Astrocyte of the cerebellum (primary cell): ENCODE results near the gene ANKRD63.

Experiments
- DNase-seq: peaks from one replicate; pipeline ENCODE4 v3.0.0-alpha.2; 2011; ENCODE audit warnings: low read depth
- H3K4me3 ChIP-seq: 2 replicates; pipeline ENCODE4 v1.5.1; 2011; ENCODE audit warnings: mild to moderate bottlenecking, low read depth, low read length, moderate library complexity
- CTCF ChIP-seq: IDR thresholded peaks from 2 replicates; pipeline ENCODE4 v1.5.1; 2012; ENCODE audit warnings: low read length, low read depth, moderate library complexity, mild to moderate bottlenecking; ENCODE audit errors: missing control alignments
- in situ Hi-C: cut with HindIII; loops from 2 replicates; pipeline ENCODE4 v1.10.0; 2017; ENCODE audit warnings: low sequenced_read_pairs

ANKRD63 gene

GRCh38 chr15:40256638-40257235 is 26.1 kb downstream of the ANKRD63 start:
- in situ Hi-C loops = no loop called here
- no peak overlapping the region for H3K4me3 ChIP-seq
- no peak for TF ChIP-seq CTCF
- no peak for DNase-seq

DNA sequence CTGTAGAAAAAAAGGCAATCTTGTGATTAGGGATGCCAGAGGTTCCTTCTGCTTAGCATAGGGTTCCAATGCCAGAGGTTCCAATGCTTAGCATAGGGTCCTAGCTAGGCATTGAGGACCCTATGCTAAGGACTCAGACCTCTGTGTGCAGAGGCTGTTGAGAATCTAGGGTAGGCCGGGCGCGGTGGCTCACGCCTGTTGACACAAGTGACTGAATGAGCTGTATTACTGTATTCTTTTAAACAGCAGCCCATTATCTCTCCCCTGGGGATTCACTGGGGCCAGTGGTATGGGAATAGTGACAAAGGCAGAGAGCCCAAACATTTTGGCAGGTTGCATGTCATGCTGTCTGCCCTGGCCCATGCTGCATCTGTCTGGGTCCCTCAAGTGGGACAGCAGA is 27.8 kb downstream of the ANKRD63 start:
- in situ Hi-C loops = no loop called here
- H3K4me3 ChIP-seq = no peak overlapping the region
- no peak for TF ChIP-seq CTCF
- no peak for DNase-seq

DNA sequence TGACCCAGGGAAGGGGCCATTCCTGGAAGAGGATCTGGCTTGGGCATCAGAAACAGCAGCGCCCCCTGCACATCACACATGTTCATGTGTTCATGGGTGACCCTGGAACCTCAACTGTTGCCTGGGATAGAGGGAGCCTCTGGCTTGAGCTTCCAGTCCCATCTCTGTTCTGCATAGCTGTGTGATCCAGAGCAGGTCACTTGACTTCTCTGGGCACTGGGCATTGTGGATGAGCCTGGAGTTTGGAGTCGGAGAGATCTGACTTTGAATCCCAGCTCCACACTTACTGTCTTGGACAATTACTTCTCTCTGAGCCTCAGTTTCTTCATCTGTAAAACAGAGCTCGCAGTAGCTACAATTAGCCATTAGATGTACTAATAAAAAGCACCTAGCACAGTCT is 28.4 kb downstream of the ANKRD63 start:
- no peak overlapping the region for H3K4me3 ChIP-seq
- TF ChIP-seq CTCF = no peak
- DNase-seq = no peak
- in situ Hi-C loops = no loop called here

- H3K4me3 ChIP-seq = peak overlapping the region; percentile 43
- DNase-seq = no peak
- in situ Hi-C loops = no loop called here
- TF ChIP-seq CTCF = no peak
These were observed 29.6 kb downstream of the ANKRD63 start for GRCh38 chr15:40253167-40253790.

DNA sequence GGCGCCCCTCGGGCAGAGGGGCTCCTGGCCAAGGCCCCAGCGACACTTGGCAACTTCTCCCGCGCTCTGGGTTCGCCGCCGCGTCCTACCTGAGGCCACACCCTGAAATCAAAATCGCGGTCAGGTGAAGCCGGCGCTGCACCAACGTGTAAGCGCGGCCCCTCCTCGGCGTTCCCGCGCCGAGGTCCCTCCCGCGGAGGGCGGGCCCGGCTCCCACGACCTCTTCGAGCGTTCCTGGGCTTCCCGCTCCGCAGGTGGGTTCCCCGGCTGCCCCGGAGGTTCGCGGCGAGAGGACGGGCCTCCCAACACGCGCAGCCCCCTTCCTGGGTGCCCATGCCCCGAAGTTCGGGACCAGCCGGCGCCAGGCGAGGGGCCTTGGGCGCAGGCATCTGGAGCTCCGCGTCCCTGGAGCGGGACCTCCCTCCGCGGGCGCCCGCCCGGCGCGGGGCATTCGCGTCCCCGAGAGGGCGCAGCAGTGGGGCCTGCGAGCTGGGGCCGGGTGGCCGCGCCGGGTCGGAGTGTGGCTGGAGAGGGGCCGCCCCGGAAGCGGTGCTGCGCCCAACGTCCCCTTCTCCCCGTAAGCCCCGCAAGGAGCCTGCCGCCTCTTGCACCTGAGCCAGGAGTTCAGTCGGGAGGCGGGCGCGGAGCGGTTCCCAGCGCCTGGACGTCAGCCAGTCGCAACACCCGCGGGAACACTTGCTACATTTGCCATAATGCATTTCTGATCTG is 30.3 kb downstream of the ANKRD63 start:
- no peak for DNase-seq
- H3K4me3 ChIP-seq = peak overlapping the region; percentile 43
- TF ChIP-seq CTCF = no peak
- in situ Hi-C loops = no loop called here

GRCh38 chr15:40252141-40252437 is 30.8 kb downstream of the ANKRD63 start:
- in situ Hi-C loops = no loop called here
- H3K4me3 ChIP-seq = peak overlapping the region; percentile 43
- TF ChIP-seq CTCF = no peak
- DNase-seq = no peak
